Neural cell (in vitro differentiated cells): Measurements from ENCODE around the gene IFIT3. TPM values are rescaled to one million over a fixed set of nuclear protein-coding genes. Genes with fewer than 3 reads are reported as not detected.

Experiments
- H2AFZ ChIP-seq: fragments of 200-600, 300-800 bp; sonication (generic), shearing (Covaris generic); 2 replicates; pipeline ENCODE4 v1.6.0; 2014; ENCODE audit warnings: low read depth, mild to moderate bottlenecking, antibody characterized with exemption, low read length, moderate library complexity
- H3F3A ChIP-seq: fragments of 200-600 bp; shearing (Covaris generic); 2 replicates; pipeline ENCODE4 v1.6.1; 2016; ENCODE audit warnings: mild to moderate bottlenecking, moderate library complexity, mixed read lengths, antibody characterized with exemption, low read length; ENCODE audit not compliant: insufficient read depth, poor library complexity, severe bottlenecking
- H3K27ac ChIP-seq: fragments of 200-600, 300-800 bp; sonication (generic), shearing (Covaris generic); 2 replicates; pipeline ENCODE4 v1.5.1; 2014; ENCODE audit warnings: mild to moderate bottlenecking, low read length, moderate library complexity
- H3K27me3 ChIP-seq: fragments of 300-800, 200-600 bp; sonication (generic), shearing (Covaris generic); 2 replicates; pipeline ENCODE4 v1.6.0; 2014; ENCODE audit warnings: mild to moderate bottlenecking, low read depth, low read length, moderate library complexity; ENCODE audit not compliant: insufficient read depth
- H3K36me3 ChIP-seq: fragments of 300-800, 200-600 bp; sonication (generic), shearing (Covaris generic); 2 replicates; pipeline ENCODE4 v1.5.1; 2014; ENCODE audit warnings: mild to moderate bottlenecking, antibody characterized with exemption, low read length, moderate library complexity; ENCODE audit not compliant: insufficient read depth
- H3K4me2 ChIP-seq: fragments of 300-800, 200-600 bp; sonication (generic), shearing (Covaris generic); 2 replicates; pipeline ENCODE4 v1.6.0; 2014; ENCODE audit warnings: mild to moderate bottlenecking, low read length
- H3K4me3 ChIP-seq: fragments of 300-800, 200-600 bp; sonication (generic), shearing (Covaris generic); 2 replicates; pipeline ENCODE4 v1.5.1; 2014; ENCODE audit warnings: mild to moderate bottlenecking, low read length, moderate library complexity
- H3K79me2 ChIP-seq: fragments of 200-600 bp; shearing (Covaris generic); replicated peaks from 2 replicates; pipeline ENCODE4 v1.6.0; 2014; ENCODE audit warnings: mild to moderate bottlenecking, low read length, moderate library complexity; ENCODE audit not compliant: insufficient read depth
- H3K9ac ChIP-seq: fragments of 300-800, 200-600 bp; sonication (generic), shearing (Covaris generic); 2 replicates; pipeline ENCODE4 v1.6.1; 2016; ENCODE audit warnings: mild to moderate bottlenecking, low read length, mixed read lengths
- H3K9me2 ChIP-seq: fragments of 200-600 bp; shearing (Covaris generic); 2 replicates; pipeline ENCODE4 v1.6.1; 2016; ENCODE audit warnings: mild to moderate bottlenecking, low read length, mixed read lengths; ENCODE audit not compliant: insufficient read depth
- H3K9me3 ChIP-seq: fragments of 200-600, 300-800 bp; sonication (generic), shearing (Covaris generic); 2 replicates; pipeline ENCODE4 v1.6.1; 2016; ENCODE audit warnings: mild to moderate bottlenecking, mixed run types, low read length, moderate library complexity, mixed read lengths
- H4K20me1 ChIP-seq: fragments of 200-600 bp; shearing (Covaris generic); 2 replicates; pipeline ENCODE4 v1.6.1; 2016; ENCODE audit warnings: mild to moderate bottlenecking, mixed run types; ENCODE audit not compliant: insufficient read depth
- CTCF ChIP-seq: fragments of 450-650 bp; IDR thresholded peaks from 2 replicates; pipeline ENCODE4 v1.5.1; 2014; ENCODE audit warnings: antibody characterized with exemption, mild to moderate bottlenecking, moderate library complexity; ENCODE audit not compliant: poor library complexity, severe bottlenecking
- EP300 ChIP-seq: fragments of 450-650 bp; conservative IDR thresholded peaks from 2 replicates; pipeline ENCODE4 v1.6.1; 2014; ENCODE audit warnings: antibody characterized with exemption, mild to moderate bottlenecking, moderate library complexity; ENCODE audit not compliant: poor library complexity, severe bottlenecking
- EZH2 ChIP-seq: fragments of 200-600, 300-800 bp; shearing (Covaris generic), sonication (generic); IDR thresholded peaks from 2 replicates; pipeline ENCODE4 v1.6.1; 2014; ENCODE audit warnings: antibody characterized with exemption, low read length, borderline replicate concordance, mild to moderate bottlenecking; ENCODE audit not compliant: insufficient read depth, poor library complexity, severe bottlenecking
- MXI1 ChIP-seq: fragments of 450-650 bp; conservative IDR thresholded peaks from 2 replicates; pipeline ENCODE4 v1.6.1; 2014; ENCODE audit warnings: antibody characterized with exemption, mild to moderate bottlenecking; ENCODE audit not compliant: poor library complexity, severe bottlenecking
- POLR2AphosphoS5 ChIP-seq: IDR thresholded peaks from 2 replicates; pipeline ENCODE4 v1.6.1; 2012
- RAD21 ChIP-seq: fragments of 450-650 bp; conservative IDR thresholded peaks from 2 replicates; pipeline ENCODE4 v1.6.1; 2014; ENCODE audit warnings: antibody characterized with exemption, mild to moderate bottlenecking, moderate library complexity
- REST ChIP-seq: IDR thresholded peaks from 2 replicates; pipeline ENCODE4 v1.6.1; 2012; ENCODE audit warnings: borderline replicate concordance
- SMC3 ChIP-seq: fragments of 450-650 bp; conservative IDR thresholded peaks from 2 replicates; pipeline ENCODE4 v1.6.1; 2014; ENCODE audit warnings: antibody characterized with exemption, mild to moderate bottlenecking, moderate library complexity; ENCODE audit not compliant: poor library complexity
- TAF1 ChIP-seq: IDR thresholded peaks from 2 replicates; pipeline ENCODE4 v1.6.1; 2012; ENCODE audit warnings: low read depth
- polyA plus RNA-seq: library from polyadenylated mRNA; depleted of rRNA; stranded (reverse); fragments of >200 nt; gene quantifications from 2 replicates; pipeline ENCODE4 v1.2.3, GENCODE V29; 2014

Gene IFIT3
- polyA plus RNA-seq, 1 donor from 2014 or later: 0.24 TPM

GRCh38 chr10:89304026-89304425 lies 23.8 kb upstream of the IFIT3 start:
- Histone ChIP-seq H3F3A (no peaks in the 10 kb centered on the region), H3K36me3 (no peaks in the 10 kb centered on the region), H3K27me3 (no peaks in the 10 kb centered on the region), H4K20me1 (no peaks in the 10 kb centered on the region), H3K79me2 (no peaks in the 10 kb centered on the region), H3K27ac (no peak overlapping the region), H3K9me3 (no peaks in the 10 kb centered on the region), H3K9ac (no peak overlapping the region), H3K9me2 (no peaks in the 10 kb centered on the region), H3K4me3 (no peak overlapping the region), H3K4me2 (no peak overlapping the region), H2AFZ (no peak overlapping the region)
- TF ChIP-seq SMC3 (no peak), CTCF (no peak), MXI1 (no peak), EZH2 (no peak), TAF1 (no peak), POLR2AphosphoS5 (no peak), RAD21 (no peak), REST (no peak), EP300 (no peak)

- H3K36me3 ChIP-seq: no peaks in the 10 kb centered on the region
- H3K9ac ChIP-seq: no peak overlapping the region
- no peak overlapping the region for H3K4me2 ChIP-seq
- H3K4me3 ChIP-seq: no peak overlapping the region
- H4K20me1 ChIP-seq: no peaks in the 10 kb centered on the region
- H3K9me2 ChIP-seq: no peaks in the 10 kb centered on the region
- TF ChIP-seq MXI1 (no peak), TAF1 (no peak), EP300 (no peak), REST (no peak), POLR2AphosphoS5 (no peak)
- no peaks in the 10 kb centered on the region for H3F3A ChIP-seq
- no peaks in the 10 kb centered on the region for H3K27me3 ChIP-seq
- no peaks in the 10 kb centered on the region for H3K9me3 ChIP-seq
- H3K27ac ChIP-seq: no peak overlapping the region
- no peak overlapping the region for H2AFZ ChIP-seq
- H3K79me2 ChIP-seq: no peaks in the 10 kb centered on the region
These were observed 23.4 kb upstream of the IFIT3 start for GRCh38 chr10:89304446-89304845.
